Mucosa of stomach (tissue), 1 donor: ENCODE data around the gene TEX14.

Experiments
- H3K27me3 ChIP-seq: one replicate; pipeline ENCODE4 v1.7.0; 2013; ENCODE audit warnings: mild to moderate bottlenecking, low read length; ENCODE audit not compliant: control insufficient read depth, insufficient read depth
- H3K36me3 ChIP-seq: one replicate; pipeline ENCODE4 v1.7.0; 2013; ENCODE audit warnings: low read length; ENCODE audit not compliant: control insufficient read depth, insufficient read depth
- H3K4me1 ChIP-seq: one replicate; pipeline ENCODE4 v1.7.0; 2013; ENCODE audit warnings: mild to moderate bottlenecking, low read length; ENCODE audit not compliant: control insufficient read depth, insufficient read depth
- H3K4me3 ChIP-seq: one replicate; pipeline ENCODE4 v1.7.0; 2013; ENCODE audit warnings: low read length
- H3K9ac ChIP-seq: one replicate; pipeline ENCODE4 v1.7.0; 2013; ENCODE audit warnings: mild to moderate bottlenecking, low read length, moderate library complexity
- H3K9me3 ChIP-seq: one replicate; pipeline ENCODE4 v1.7.0; 2013; ENCODE audit warnings: mild to moderate bottlenecking, low read length, moderate library complexity; ENCODE audit not compliant: control insufficient read depth
- donor health status: Pancreatic carcinoma.

The TEX14 gene

GRCh38 chr17:58533616-58534188 is 158.1 kb downstream of the TEX14 start:
- Histone ChIP-seq H3K27me3 (peaks cover 27% of the 10 kb centered on the region), H3K9ac (no peak overlapping the region), H3K9me3 (no peaks in the 10 kb centered on the region), H3K4me3 (no peak overlapping the region), H3K36me3 (no peaks in the 10 kb centered on the region), H3K4me1 (peaks cover 5% of the 10 kb centered on the region)

- Histone ChIP-seq H3K9me3 (no peaks in the 10 kb centered on the region), H3K9ac (peak overlapping the region; percentile 18), H3K36me3 (no peaks in the 10 kb centered on the region), H3K4me3 (peak overlapping the region; percentile 23), H3K4me1 (peaks cover 5% of the 10 kb centered on the region), H3K27me3 (peaks cover 27% of the 10 kb centered on the region)
These were observed 159.3 kb downstream of the TEX14 start for GRCh38 chr17:58532555-58532951.

GRCh38 chr17:58531661-58532554 is 159.9 kb downstream of the TEX14 start:
- Histone ChIP-seq H3K4me1 (peaks cover 5% of the 10 kb centered on the region), H3K36me3 (no peaks in the 10 kb centered on the region), H3K9me3 (no peaks in the 10 kb centered on the region), H3K27me3 (peaks cover 27% of the 10 kb centered on the region), H3K9ac (peak overlapping the region; percentile 37), H3K4me3 (peak overlapping the region; percentile 23)

- H3K9me3 ChIP-seq: no peaks in the 10 kb centered on the region
- peaks cover 27% of the 10 kb centered on the region for H3K27me3 ChIP-seq
- no peak overlapping the region for H3K4me3 ChIP-seq
- H3K36me3 ChIP-seq: no peaks in the 10 kb centered on the region
- peak overlapping the region; percentile 37 for H3K9ac ChIP-seq
- peaks cover 5% of the 10 kb centered on the region for H3K4me1 ChIP-seq
These were observed 160.7 kb downstream of the TEX14 start for GRCh38 chr17:58531122-58531521.

- no peaks in the 10 kb centered on the region for H3K36me3 ChIP-seq
- peaks cover 27% of the 10 kb centered on the region for H3K27me3 ChIP-seq
- H3K9ac ChIP-seq: no peak overlapping the region
- peaks cover 5% of the 10 kb centered on the region for H3K4me1 ChIP-seq
- H3K9me3 ChIP-seq: no peaks in the 10 kb centered on the region
- no peak overlapping the region for H3K4me3 ChIP-seq
These were observed 161.2 kb downstream of the TEX14 start for GRCh38 chr17:58530655-58531054.

- Histone ChIP-seq H3K4me3 (no peak overlapping the region), H3K36me3 (no peaks in the 10 kb centered on the region), H3K27me3 (peaks cover 27% of the 10 kb centered on the region), H3K4me1 (peaks cover 5% of the 10 kb centered on the region), H3K9ac (no peak overlapping the region), H3K9me3 (no peaks in the 10 kb centered on the region)
These were observed 162.6 kb downstream of the TEX14 start for GRCh38 chr17:58529275-58529674.

- peaks cover 5% of the 10 kb centered on the region for H3K4me1 ChIP-seq
- H3K27me3 ChIP-seq: peaks cover 27% of the 10 kb centered on the region
- no peak overlapping the region for H3K4me3 ChIP-seq
- no peak overlapping the region for H3K9ac ChIP-seq
- no peaks in the 10 kb centered on the region for H3K36me3 ChIP-seq
- H3K9me3 ChIP-seq: no peaks in the 10 kb centered on the region
These were observed 163.4 kb downstream of the TEX14 start for GRCh38 chr17:58528443-58528842.

GRCh38 chr17:58527949-58528348 is 163.9 kb downstream of the TEX14 start:
- Histone ChIP-seq H3K4me1 (peaks cover 5% of the 10 kb centered on the region), H3K4me3 (no peak overlapping the region)

GRCh38 chr17:58527306-58527705 is 164.5 kb downstream of the TEX14 start:
- Histone ChIP-seq H3K4me1 (peaks cover 4% of the 10 kb centered on the region), H3K27me3 (peaks cover 18% of the 10 kb centered on the region), H3K9me3 (no peaks in the 10 kb centered on the region), H3K36me3 (no peaks in the 10 kb centered on the region), H3K4me3 (no peak overlapping the region), H3K9ac (no peak overlapping the region)

More at GRCh38 chr17:58527949-58528348, 163.9 kb downstream of the TEX14 start:
- H3K27me3 ChIP-seq: peaks cover 24% of the 10 kb centered on the region
- H3K36me3 ChIP-seq: no peaks in the 10 kb centered on the region
- H3K9me3 ChIP-seq: no peaks in the 10 kb centered on the region
- H3K9ac ChIP-seq: no peak overlapping the region

- no peak overlapping the region for H3K4me3 ChIP-seq
These were observed 166.6 kb downstream of the TEX14 start for GRCh38 chr17:58525239-58525638.

GRCh38 chr17:58521680-58522079 is 170.2 kb downstream of the TEX14 start:
- H3K9me3 ChIP-seq: no peaks in the 10 kb centered on the region
- H3K4me1 ChIP-seq: peaks cover 8% of the 10 kb centered on the region
- no peak overlapping the region for H3K9ac ChIP-seq
- H3K36me3 ChIP-seq: no peaks in the 10 kb centered on the region
- no peak overlapping the region for H3K4me3 ChIP-seq
- no peaks in the 10 kb centered on the region for H3K27me3 ChIP-seq

More at GRCh38 chr17:58525239-58525638, 166.6 kb downstream of the TEX14 start:
- Histone ChIP-seq H3K9ac (no peak overlapping the region), H3K9me3 (no peaks in the 10 kb centered on the region), H3K4me1 (no peaks in the 10 kb centered on the region), H3K36me3 (no peaks in the 10 kb centered on the region), H3K27me3 (peaks cover 3% of the 10 kb centered on the region)

GRCh38 chr17:58520843-58521430 is 170.9 kb downstream of the TEX14 start:
- Histone ChIP-seq H3K9ac (no peak overlapping the region), H3K4me1 (peaks cover 14% of the 10 kb centered on the region), H3K4me3 (no peak overlapping the region), H3K9me3 (no peaks in the 10 kb centered on the region), H3K36me3 (no peaks in the 10 kb centered on the region), H3K27me3 (no peaks in the 10 kb centered on the region)
